NT2/D1 (cell line): ENCODE results near the gene TBK1.

Experiments used
- DNase-seq: peaks from one replicate; pipeline ENCODE4 v3.0.0-alpha.2; 2011; ENCODE audit warnings: low read depth, low spot score
- H3K27me3 ChIP-seq: 2 replicates; pipeline ENCODE4 v1.6.0; 2011; ENCODE audit warnings: mild to moderate bottlenecking; ENCODE audit not compliant: insufficient read length, insufficient read depth
- H3K36me3 ChIP-seq: 2 replicates; pipeline ENCODE4 v1.6.1; 2011; ENCODE audit warnings: mild to moderate bottlenecking, low read length, mixed read lengths; ENCODE audit not compliant: insufficient read depth, insufficient read length
- H3K4me1 ChIP-seq: 2 replicates; pipeline ENCODE4 v1.5.1; 2011; ENCODE audit not compliant: insufficient read depth, insufficient read length
- H3K4me3 ChIP-seq: 2 replicates; pipeline ENCODE4 v1.5.1; 2011; ENCODE audit warnings: low read depth; ENCODE audit not compliant: insufficient read length
- H3K9ac ChIP-seq: 2 replicates; pipeline ENCODE4 v1.6.0; 2011; ENCODE audit warnings: low read depth; ENCODE audit not compliant: insufficient read length
- H3K9me3 ChIP-seq: 2 replicates; pipeline ENCODE4 v1.5.1; 2011; ENCODE audit warnings: mild to moderate bottlenecking, low read length; ENCODE audit not compliant: insufficient read depth
- SUZ12 ChIP-seq: IDR thresholded peaks from 2 replicates; pipeline ENCODE4 v1.6.1; 2011; ENCODE audit not compliant: insufficient read length, insufficient read depth; ENCODE audit errors: extremely low read depth
- YY1 ChIP-seq: IDR thresholded peaks from 2 replicates; pipeline ENCODE4 v1.6.1; 2011; ENCODE audit not compliant: insufficient read length, insufficient read depth
- ZNF274 ChIP-seq: IDR thresholded peaks from 2 replicates; pipeline ENCODE4 v1.6.1; 2011; ENCODE audit warnings: mild to moderate bottlenecking, low read depth, low read length

TBK1 gene

DNA sequence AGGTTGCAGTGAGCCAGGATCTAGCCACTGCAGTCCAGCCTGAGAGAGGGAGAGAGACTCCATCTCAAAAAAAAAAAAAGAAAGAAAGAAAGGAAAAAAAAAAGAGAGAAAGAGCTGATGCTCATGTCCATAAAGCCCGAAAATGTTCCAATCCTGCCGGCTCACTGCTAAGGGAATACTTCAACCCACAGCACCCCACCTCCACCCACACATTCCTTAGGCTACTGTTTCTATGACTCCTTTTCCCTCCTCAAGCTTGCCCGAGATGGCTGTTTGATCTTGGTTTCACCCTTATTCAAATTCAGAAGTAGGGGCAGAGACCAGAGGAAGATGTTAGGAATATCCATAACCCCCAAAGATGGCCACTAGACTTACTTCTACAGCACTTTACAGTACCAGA, 98.8 kb downstream of the TBK1 start:
- no peaks in the 10 kb centered on the region for H3K9me3 ChIP-seq
- no peaks in the 10 kb centered on the region for H3K27me3 ChIP-seq
- TF ChIP-seq ZNF274 (no peak), YY1 (no peak), SUZ12 (no peak)
- H3K9ac ChIP-seq: no peak overlapping the region
- no peaks in the 10 kb centered on the region for H3K4me1 ChIP-seq
- DNase-seq: no peak
- H3K4me3 ChIP-seq: no peak overlapping the region
- no peaks in the 10 kb centered on the region for H3K36me3 ChIP-seq

DNA sequence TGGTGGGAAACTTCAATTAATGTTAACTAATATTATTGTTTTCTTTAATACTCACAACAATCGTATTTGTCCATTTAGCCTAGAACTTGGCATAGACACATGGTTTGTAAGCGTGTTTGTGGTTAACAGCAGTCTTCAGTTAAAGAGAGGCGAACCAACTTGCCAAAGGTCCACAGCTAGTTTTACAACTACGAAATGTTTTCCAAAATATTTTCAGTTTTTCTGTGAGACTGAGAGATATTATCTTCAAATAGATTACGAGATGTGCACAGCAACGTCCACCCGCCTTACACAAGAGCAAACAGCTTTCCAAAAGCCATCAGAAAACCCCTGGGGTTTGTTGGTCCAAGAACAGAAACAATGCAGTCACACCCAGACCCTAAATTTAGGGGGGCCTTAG, 99.8 kb downstream of the TBK1 start:
- H3K4me1 ChIP-seq: no peaks in the 10 kb centered on the region
- TF ChIP-seq ZNF274: no peak
- TF ChIP-seq YY1: no peak
- TF ChIP-seq SUZ12: no peak
- no peak overlapping the region for H3K9ac ChIP-seq
- DNase-seq: no peak
- no peaks in the 10 kb centered on the region for H3K27me3 ChIP-seq
- H3K4me3 ChIP-seq: no peak overlapping the region
- no peaks in the 10 kb centered on the region for H3K36me3 ChIP-seq
- no peaks in the 10 kb centered on the region for H3K9me3 ChIP-seq
